ENCODE data around the gene SMOC1.

GRCh38 chr14:69906201-69906600 lies 27.0 kb downstream of the SMOC1 start:
- TF ChIP-seq EZH2 (IDR thresholded peaks at IDR 0.05; ENCODE audit: borderline replicate concordance, low read depth, low read length) (no peak), ZNF239 (CRISPR knock-in tag; IDR thresholded peaks at IDR 0.05) (no peak), ETS1 (conservative IDR thresholded peaks at IDR 0.05; ENCODE audit: control insufficient read depth, low read depth, low read length) (no peak), CEBPB (tag; IDR thresholded peaks at IDR 0.05) (no peak), ZNF639 (CRISPR knock-in tag; conservative IDR thresholded peaks at IDR 0.05 in 1 of 2, IDR thresholded peaks at IDR 0.05 in 1 of 2) (no peak), RFX5 (IDR thresholded peaks at IDR 0.05; ENCODE audit: low read depth, low read length) (no peak), ARHGAP35 (IDR thresholded peaks at IDR 0.05; ENCODE audit: partially characterized antibody) (no peak), ATF2 (CRISPR knock-in tag; IDR thresholded peaks at IDR 0.05) (no peak), NR2F6 (CRISPR knock-in tag; IDR thresholded peaks at IDR 0.05) (no peak), POLR2A (conservative IDR thresholded peaks at IDR 0.05) (no peak), MAFK (IDR thresholded peaks at IDR 0.05; ENCODE audit: low read length) (no peak), SP2 (IDR thresholded peaks at IDR 0.05; ENCODE audit: extremely low read depth, low read depth, low read length, poor library complexity, severe bottlenecking) (no peak), ATF3 (IDR thresholded peaks at IDR 0.05) (no peak), ATF3 (CRISPR knock-in tag; conservative IDR thresholded peaks at IDR 0.05) (no peak), NR3C1 (CRISPR knock-in tag; IDR thresholded peaks at IDR 0.05) (no peak)
